ENCODE results near the gene SLC1A3.

SLC1A3 gene

DNA sequence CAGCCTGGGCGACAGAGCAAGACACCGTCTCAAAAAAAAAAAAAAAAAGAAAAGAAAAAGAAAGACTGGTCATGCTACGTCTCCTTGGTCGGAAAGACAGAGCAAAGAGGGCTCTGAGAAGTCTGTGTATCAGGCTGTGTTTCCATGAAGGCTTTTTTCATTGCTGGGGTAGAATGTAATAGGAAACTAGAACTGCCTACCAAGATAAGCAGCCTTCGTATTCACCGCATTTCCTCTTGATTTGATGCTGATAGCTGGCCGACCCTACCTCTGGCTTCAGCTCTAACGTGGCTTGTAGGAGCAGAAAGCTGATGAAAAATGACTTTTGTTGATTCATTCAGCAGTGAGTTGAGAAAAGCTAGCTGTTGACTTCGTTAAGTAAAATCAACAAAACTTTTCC is 17.4 kb downstream of the SLC1A3 start:
- Histone ChIP-seq H4K20me1 (ENCODE audit: insufficient read depth) (no peaks in the 10 kb centered on the region), H3K27ac (no peak overlapping the region), H3K27me3 (ENCODE audit: insufficient read depth, low read depth) (no peaks in the 10 kb centered on the region), H3K36me3 (ENCODE audit: insufficient read depth) (no peaks in the 10 kb centered on the region), H3K79me2 (ENCODE audit: insufficient read depth, low read depth) (no peaks in the 10 kb centered on the region), H3K4me3 (IDR thresholded peaks at IDR 0.05; ENCODE audit: insufficient read depth, low read depth, low read length) (no peak overlapping the region), H2AFZ (ENCODE audit: low read depth) (no peak overlapping the region), H3K9ac (no peak overlapping the region), H3K4me2 (no peak overlapping the region), H3K4me1 (ENCODE audit: low read depth, poor library complexity, severe bottlenecking) (no peaks in the 10 kb centered on the region)
- TF ChIP-seq, protein P1, sequence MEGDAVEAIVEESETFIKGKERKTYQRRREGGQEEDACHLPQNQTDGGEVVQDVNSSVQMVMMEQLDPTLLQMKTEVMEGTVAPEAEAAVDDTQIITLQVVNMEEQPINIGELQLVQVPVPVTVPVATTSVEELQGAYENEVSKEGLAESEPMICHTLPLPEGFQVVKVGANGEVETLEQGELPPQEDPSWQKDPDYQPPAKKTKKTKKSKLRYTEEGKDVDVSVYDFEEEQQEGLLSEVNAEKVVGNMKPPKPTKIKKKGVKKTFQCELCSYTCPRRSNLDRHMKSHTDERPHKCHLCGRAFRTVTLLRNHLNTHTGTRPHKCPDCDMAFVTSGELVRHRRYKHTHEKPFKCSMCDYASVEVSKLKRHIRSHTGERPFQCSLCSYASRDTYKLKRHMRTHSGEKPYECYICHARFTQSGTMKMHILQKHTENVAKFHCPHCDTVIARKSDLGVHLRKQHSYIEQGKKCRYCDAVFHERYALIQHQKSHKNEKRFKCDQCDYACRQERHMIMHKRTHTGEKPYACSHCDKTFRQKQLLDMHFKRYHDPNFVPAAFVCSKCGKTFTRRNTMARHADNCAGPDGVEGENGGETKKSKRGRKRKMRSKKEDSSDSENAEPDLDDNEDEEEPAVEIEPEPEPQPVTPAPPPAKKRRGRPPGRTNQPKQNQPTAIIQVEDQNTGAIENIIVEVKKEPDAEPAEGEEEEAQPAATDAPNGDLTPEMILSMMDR (conservative IDR thresholded peaks at IDR 0.05; ENCODE audit: low read depth, low read length), result no peak

DNA sequence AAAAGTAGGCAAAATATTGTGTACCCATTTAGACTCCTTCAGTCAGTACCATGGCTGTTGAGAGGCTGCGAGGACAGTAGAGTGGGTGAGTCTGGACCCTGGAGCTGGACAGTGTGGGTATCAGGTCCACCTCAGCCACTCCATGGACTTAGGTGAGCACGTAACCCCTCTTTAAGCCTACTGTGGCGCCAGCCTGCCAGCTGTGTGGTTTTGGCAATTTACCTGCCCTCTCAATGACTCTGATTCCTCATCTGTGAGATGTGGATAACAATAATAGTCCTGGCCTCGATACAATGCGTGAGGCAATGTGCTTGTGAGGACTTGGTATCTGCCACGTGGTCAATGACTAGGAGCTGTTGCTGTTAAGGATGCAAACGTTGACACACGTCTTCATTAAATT is 17.9 kb downstream of the SLC1A3 start:
- Histone ChIP-seq H4K20me1 (ENCODE audit: insufficient read depth) (no peaks in the 10 kb centered on the region), H3K4me1 (ENCODE audit: low read depth, poor library complexity, severe bottlenecking) (no peaks in the 10 kb centered on the region), H3K79me2 (ENCODE audit: insufficient read depth, low read depth) (no peaks in the 10 kb centered on the region), H2AFZ (ENCODE audit: low read depth) (no peak overlapping the region), H3K9ac (no peak overlapping the region), H3K4me3 (IDR thresholded peaks at IDR 0.05; ENCODE audit: insufficient read depth, low read depth, low read length) (no peak overlapping the region), H3K27me3 (ENCODE audit: insufficient read depth, low read depth) (no peaks in the 10 kb centered on the region), H3K36me3 (ENCODE audit: insufficient read depth) (no peaks in the 10 kb centered on the region), H3K27ac (no peak overlapping the region), H3K4me2 (no peak overlapping the region)
- TF ChIP-seq, protein P1 (conservative IDR thresholded peaks at IDR 0.05; ENCODE audit: low read depth, low read length), result no peak

DNA sequence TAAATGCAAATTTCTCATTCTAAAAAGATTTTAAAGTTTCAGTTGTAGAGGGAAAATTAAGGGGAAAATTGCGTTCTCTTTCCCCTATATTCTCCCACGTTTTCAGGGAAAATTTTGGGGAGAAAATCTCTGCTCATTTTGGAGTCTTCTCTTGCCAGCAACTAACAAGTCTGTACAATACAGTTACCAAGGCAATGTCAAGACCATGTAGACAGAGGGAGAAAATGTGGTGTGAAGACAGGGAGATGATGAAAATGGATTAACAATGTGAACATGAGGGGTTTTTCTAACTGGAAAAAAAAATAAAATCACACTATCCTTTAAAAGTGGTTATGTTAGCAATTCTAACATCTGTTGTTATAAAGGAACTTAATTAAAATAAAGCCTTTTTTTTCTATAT is 22.3 kb downstream of the SLC1A3 start:
- no peak overlapping the region for H3K9ac ChIP-seq
- no peak overlapping the region for H2AFZ ChIP-seq (ENCODE audit: low read depth)
- H3K4me1 ChIP-seq (ENCODE audit: low read depth, poor library complexity, severe bottlenecking), result no peaks in the 10 kb centered on the region
- TF ChIP-seq, protein P1 (conservative IDR thresholded peaks at IDR 0.05; ENCODE audit: low read depth, low read length), result no peak
- H3K4me2 ChIP-seq, result no peak overlapping the region
- H3K79me2 ChIP-seq (ENCODE audit: insufficient read depth, low read depth), result no peaks in the 10 kb centered on the region
- H3K27ac ChIP-seq, result no peak overlapping the region
- no peak overlapping the region for H3K4me3 ChIP-seq (IDR thresholded peaks at IDR 0.05; ENCODE audit: insufficient read depth, low read depth, low read length)
- H3K27me3 ChIP-seq (ENCODE audit: insufficient read depth, low read depth), result no peaks in the 10 kb centered on the region
- no peaks in the 10 kb centered on the region for H3K36me3 ChIP-seq (ENCODE audit: insufficient read depth)
- H4K20me1 ChIP-seq (ENCODE audit: insufficient read depth), result no peaks in the 10 kb centered on the region

DNA sequence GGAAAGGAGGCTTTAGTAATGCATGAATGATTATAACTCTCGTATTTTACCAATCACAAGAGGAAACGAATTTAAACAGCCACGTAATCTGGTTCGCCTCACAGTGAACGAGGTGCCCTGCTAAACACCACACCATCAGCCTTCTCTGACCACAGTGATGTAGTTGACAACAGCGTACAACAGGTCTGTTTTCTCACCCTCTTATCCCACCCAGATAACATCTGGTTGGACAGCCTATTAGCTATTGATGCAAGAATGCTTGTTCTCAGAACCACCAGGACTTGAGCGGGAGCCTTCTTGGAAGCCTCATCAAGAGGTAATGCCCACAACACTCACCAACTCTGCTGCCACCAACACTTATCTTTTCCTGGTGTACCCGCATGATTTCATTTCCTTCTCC is 23.3 kb downstream of the SLC1A3 start:
- H3K27me3 ChIP-seq (ENCODE audit: insufficient read depth, low read depth), result no peaks in the 10 kb centered on the region
- TF ChIP-seq, protein P1 (conservative IDR thresholded peaks at IDR 0.05; ENCODE audit: low read depth, low read length), result no peak
- H3K9ac ChIP-seq, result no peak overlapping the region
- H3K27ac ChIP-seq, result no peak overlapping the region
- H2AFZ ChIP-seq (ENCODE audit: low read depth), result no peak overlapping the region
- no peak overlapping the region for H3K4me3 ChIP-seq (IDR thresholded peaks at IDR 0.05; ENCODE audit: insufficient read depth, low read depth, low read length)
- H3K4me2 ChIP-seq, result no peak overlapping the region
- no peaks in the 10 kb centered on the region for H3K79me2 ChIP-seq (ENCODE audit: insufficient read depth, low read depth)
- H3K4me1 ChIP-seq (ENCODE audit: low read depth, poor library complexity, severe bottlenecking), result no peaks in the 10 kb centered on the region
- no peaks in the 10 kb centered on the region for H3K36me3 ChIP-seq (ENCODE audit: insufficient read depth)
- no peaks in the 10 kb centered on the region for H4K20me1 ChIP-seq (ENCODE audit: insufficient read depth)
